Measurements from ENCODE around the gene CHST11.

Gene CHST11

GRCh38 chr12:104699489-104700190, 242.9 kb downstream of the CHST11 start:
- no peak for DNase-seq (ENCODE audit: low read depth)

DNA sequence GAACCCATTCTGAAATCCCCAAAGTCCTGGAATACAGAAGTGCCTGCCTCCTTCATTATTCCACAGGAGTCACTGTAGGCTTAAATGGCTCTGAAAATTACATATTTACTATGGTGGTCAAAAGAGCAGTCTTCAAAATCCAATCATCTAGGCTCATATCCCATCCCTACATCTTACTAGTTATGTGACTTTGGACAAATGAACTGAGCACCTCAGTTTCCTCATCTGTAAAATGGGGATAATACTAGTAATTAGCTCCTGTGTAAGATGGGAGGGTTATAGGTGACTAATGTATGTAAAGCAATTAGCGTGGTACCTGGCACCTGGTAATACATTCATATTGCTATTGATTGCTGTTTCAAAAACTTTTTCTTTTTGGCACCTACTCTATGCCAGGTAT, 243.6 kb downstream of the CHST11 start:
- no peak for DNase-seq (ENCODE audit: low read depth)

DNA sequence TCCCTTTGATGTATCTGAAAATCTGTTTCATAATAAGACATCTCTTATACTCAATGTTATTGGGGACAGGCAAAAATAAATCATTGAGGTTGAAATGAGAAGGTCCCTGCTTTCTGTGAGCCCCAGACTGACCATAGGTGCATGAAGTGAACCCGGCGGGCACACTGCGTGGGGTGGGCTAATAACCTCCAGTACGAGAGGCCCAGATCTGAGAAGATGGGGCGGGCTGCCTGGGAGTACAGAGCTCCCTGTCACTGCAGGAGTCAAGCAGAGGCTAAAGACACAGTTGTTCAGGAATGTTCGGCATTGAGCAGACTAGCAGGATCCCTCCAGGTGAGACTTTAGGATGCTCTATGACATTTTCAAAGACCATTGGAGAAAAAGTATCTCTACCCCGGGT, 244.6 kb downstream of the CHST11 start:
- DNase-seq (ENCODE audit: low read depth), result no peak

GRCh38 chr12:104701756-104702155, 245.0 kb downstream of the CHST11 start:
- no peak for DNase-seq (ENCODE audit: low read depth)

DNA sequence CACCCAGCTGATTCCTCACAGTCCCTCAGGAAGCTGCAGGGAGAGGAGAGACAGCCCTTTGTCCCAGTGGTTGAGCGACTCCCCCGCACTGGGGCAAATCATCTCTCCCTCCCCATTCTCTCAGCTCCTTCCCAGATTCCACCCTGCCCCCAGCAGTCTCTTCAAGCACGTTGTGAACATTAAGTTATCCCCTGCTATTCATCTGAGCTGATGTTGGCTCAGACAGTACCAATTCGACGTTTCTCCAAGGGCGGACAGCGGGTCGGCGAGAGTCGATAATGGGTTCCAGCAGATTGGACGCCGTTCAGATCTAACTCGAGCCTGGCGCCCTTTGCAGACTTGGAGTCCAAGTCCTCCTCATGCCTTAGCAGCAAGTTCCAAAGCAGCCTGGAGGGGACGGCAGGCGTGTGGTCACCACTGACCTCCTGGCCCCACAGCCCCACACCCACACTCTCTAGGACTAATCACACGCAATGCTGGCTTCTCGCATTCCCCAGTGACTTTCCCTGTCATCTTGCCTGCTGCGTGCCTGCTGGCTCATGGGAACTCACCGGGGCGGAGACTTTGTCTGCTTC, 245.9 kb downstream of the CHST11 start:
- DNase-seq (ENCODE audit: low read depth), result no peak

DNA sequence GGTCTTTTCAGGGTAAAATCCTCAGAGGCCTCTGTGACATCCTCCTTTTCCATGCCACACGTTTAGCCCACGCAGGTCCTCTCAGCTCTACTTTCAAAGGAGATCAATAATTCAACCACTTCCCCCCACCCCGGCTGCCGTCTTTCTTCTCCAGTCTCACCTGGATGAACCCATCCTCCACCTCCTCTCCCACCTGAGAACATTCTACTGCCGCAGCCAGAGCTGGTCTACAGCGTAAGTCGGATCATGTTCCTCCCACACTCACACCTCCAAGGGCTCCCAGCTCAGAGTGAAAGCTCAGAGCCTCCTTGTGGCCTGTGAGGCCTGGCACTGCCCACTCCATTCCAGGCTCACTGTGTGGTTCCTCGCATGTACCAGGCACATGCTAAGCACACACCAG, 246.6 kb downstream of the CHST11 start:
- no peak for DNase-seq (ENCODE audit: low read depth)

DNA sequence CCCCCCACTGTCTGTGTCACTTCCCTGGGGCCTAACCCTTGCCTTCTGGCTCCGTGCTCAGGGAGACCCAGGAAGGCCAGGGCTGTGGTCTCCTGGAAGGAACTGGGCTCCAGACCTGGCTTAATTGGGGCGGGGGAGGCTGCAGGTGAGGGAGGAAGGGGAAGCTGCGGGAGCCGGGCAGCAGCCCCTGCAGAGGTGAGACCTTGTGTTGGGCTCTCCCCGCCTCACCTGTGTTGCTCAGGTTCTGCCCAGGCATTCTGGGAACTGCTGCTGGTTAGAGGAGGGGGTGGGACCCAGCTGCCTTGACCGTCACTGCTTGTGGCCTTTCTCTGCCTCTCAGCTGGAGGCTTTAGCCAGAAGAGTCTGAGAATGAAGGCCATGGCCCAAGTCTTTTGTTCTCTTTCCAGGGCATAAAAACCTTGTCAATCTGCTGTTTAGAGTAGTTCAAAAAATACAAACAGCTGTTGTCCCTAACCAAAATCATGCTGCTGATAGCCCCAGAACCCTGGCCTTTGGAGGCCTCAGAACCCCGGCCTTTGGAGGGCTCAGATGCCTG, 247.6 kb downstream of the CHST11 start:
- no peak for DNase-seq (ENCODE audit: low read depth)

DNA sequence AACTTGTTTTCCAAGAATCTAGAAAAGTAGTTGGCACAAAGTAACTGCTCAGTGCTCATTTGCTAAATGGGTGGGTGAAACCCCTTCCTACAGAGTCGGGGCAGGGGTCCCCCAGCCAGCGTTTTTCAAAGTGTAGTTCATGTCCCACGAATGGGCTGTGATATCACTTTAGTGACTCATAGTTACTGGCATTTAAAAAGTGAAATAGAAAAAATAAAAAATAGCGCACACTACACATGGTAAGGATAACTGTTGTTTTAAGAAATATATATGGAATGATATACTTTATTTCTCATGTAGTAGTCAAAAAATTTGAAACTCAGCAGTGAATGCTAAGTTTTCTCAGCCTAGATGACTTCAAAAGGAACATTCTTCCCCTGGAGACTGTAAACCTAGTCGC, 250.4 kb downstream of the CHST11 start:
- DNase-seq (ENCODE audit: low read depth), result no peak

DNA sequence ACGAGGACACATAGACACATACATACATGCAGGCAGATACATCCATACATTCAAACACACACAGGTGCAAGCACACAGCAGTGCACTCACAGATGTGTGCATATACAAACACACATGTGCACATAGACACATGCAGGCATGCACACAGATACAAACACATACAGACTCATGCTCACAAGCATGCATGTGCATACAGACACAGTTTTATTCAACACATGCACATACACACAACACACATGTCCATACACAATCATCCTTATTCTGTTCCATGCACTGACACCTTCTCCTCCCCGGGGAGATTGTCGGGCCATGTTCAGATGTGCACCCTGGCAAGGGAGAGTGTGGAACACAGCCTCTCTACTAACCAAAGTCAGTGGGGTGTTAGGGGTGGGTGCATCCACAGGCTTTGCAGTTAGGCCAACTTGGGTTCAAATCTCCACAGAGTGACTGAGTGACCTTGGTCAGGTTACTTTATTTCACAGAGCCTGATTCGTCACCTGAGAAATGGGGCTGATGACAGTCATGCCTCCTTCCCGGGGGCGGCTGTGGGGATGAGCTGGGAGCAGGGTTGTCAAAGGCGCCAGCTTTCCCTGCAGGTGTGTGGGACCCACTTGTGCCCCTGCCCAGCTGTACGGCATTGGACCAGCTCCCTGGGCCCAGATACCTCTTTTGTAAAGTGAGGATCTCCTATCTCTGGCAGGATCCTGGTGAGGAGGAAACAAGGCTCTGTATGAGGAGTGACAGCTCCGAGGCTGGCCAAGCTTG, 251.2 kb downstream of the CHST11 start:
- DNase-seq (ENCODE audit: low read depth), result no peak

DNA sequence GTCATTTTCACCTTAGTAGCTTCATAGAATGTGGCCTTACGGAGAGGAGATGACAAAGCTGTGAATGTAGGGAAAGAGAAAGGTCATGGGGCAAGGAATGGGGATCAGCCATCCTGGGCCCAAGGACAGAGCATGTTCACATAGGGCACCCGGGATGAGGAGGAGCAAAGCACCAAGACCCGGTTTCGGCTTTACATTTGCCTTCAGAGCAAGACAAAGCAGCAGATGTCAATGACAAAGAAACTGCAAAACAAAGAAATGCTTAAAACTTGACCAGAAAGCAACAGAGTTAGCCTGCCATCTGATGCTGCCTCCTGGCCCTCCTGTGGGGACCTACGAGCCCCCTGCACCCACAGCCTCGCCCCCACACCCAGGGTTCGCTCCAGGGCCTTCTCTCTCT, 252.1 kb downstream of the CHST11 start:
- no peak for DNase-seq (ENCODE audit: low read depth)

- DNase-seq (ENCODE audit: low read depth), result no peak
Observed at GRCh38 chr12:104709692-104710435, 253.1 kb downstream of the CHST11 start.

GRCh38 chr12:104710940-104711689, 254.4 kb downstream of the CHST11 start:
- no peak for DNase-seq (ENCODE audit: low read depth)

DNA sequence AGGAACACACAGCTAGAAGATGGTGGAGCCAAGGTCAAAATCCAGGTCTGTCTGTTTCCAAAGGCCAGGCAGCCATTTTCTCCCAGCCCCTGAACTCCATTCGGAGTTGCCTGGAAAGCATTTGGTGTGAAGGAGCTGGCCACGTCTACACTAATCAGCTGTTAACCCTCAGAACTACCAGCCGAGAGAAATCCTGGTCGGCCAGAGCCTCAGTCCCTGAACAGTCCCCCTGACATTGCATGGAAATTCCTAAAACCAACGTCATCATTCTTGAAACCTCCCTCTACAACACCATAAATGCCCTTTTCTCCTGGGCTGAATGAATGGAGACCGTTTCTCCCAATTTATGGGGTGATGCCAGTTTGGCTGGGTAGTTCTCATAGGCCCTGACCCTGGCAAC, 255.7 kb downstream of the CHST11 start:
- DNase-seq (ENCODE audit: low read depth), result no peak

- DNase-seq (ENCODE audit: low read depth), result no peak
Observed at GRCh38 chr12:104712968-104713367, 256.2 kb downstream of the CHST11 start.

- no peak for DNase-seq (ENCODE audit: low read depth)
Observed at GRCh38 chr12:104713444-104713843, 256.7 kb downstream of the CHST11 start.

- DNase-seq (ENCODE audit: low read depth), result no peak
Observed at GRCh38 chr12:104714369-104714768, 257.6 kb downstream of the CHST11 start.

GRCh38 chr12:104716172-104716571, 259.4 kb downstream of the CHST11 start:
- DNase-seq (ENCODE audit: low read depth), result no peak

DNA sequence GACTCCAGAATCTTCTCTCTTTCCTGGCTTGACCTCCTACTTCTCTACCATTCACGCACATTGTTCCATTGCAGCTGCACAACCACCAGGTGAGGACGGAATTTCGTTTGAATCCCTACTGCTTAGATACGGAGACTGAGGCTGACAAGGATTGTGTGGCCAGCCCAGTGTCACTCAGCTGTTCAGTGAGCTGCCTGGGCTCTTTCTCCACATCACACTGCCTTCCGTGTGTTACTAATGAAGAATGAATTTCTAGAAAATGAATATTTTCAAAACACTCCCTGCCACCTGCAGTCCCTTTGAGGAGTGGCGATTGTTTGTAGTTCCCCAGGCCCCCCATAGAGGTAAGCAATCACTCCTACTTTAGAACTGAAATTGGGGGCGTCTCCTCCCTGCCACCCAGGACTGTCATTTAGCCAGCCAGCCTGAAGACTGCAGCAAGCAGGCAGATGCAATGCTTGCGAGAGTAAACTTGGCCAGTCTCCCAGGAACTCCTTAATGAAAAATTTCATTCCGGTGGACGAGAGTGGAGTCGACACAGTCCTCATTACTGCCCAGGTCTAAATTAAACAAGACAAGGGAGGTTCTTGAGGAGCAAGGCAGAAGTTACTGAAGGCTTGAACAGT, 261.7 kb downstream of the CHST11 start:
- DNase-seq (ENCODE audit: low read depth), result no peak

- DNase-seq (ENCODE audit: low read depth), result no peak
Observed at GRCh38 chr12:104719700-104720338, 263.1 kb downstream of the CHST11 start.

DNA sequence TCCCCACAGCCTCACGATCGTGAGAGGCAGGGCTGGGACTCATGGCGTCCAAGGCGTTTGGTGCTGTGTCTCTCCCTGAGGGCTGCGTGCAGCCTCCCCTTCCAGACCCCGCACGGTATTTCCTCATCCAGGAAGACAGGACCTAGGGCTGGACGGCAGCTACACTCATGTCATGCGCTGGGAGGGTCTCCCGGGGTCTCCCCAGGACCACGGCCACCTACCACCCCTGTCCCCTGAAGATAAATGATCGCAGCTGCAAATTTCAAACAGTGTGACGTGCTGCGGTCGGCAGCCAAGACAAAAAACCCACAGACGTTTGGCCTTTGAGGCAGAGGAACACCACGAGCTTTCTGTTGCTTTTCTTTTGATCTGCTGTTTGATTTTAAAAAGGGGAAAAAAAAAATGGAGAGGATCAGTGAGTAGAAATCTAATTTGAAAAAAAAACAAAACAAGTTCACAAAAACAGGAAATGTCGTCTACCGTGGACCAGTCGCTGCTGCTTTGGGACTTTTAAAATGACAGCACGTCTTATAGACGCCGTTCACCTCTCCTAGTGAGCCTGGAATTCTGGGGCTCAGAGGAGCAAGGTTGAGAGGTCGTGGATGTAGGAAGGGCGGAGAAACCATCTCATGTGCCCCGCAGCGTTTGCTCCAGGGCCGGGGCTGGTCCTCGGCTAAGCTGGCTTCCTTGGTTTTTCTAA, 263.7 kb downstream of the CHST11 start:
- DNase-seq (ENCODE audit: low read depth), result peak; percentile 28
